Colonic mucosa (tissue), 4 donors: ENCODE data around the gene GIT2. TPM values are rescaled to one million over a fixed set of nuclear protein-coding genes. Genes with fewer than 3 reads are reported as not detected.
A peak's percentile ranks its signal among the peaks of the same experiment; 100 is the strongest.

ENCODE experiments used
- DNase-seq: peaks from one replicate; pipeline ENCODE4 v3.0.0-alpha.2; 2020
- H3K27ac ChIP-seq: fragments of 200-600 bp; one replicate; pipeline ENCODE4 v1.8.0; 2021
- H3K27me3 ChIP-seq: fragments of 200-600 bp; one replicate; pipeline ENCODE4 v1.8.0; 2021
- H3K36me3 ChIP-seq: fragments of 200-600 bp; one replicate; pipeline ENCODE4 v1.8.0; 2021
- H3K4me1 ChIP-seq: fragments of 200-600 bp; one replicate; pipeline ENCODE4 v1.8.0; 2021; ENCODE audit warnings: mild to moderate bottlenecking
- H3K4me3 ChIP-seq: fragments of 200-600 bp; one replicate; pipeline ENCODE4 v1.8.0; 2021
- H3K9ac ChIP-seq, 2 donors: one replicate each; pipeline ENCODE4 v1.7.0; 2013; ENCODE audit warnings: control low read depth in 2 of 2, low read depth in 2 of 2, low read length in 2 of 2
- H3K9me3 ChIP-seq: fragments of 200-600 bp; one replicate; pipeline ENCODE4 v1.8.0; 2021
- CTCF ChIP-seq: fragments of 200-600 bp; IDR thresholded peaks from one replicate; pipeline ENCODE4 v1.8.0; 2022; ENCODE audit warnings: antibody characterized with exemption, mild to moderate bottlenecking
- intact Hi-C: fragments of 100-400 bp; cut with DNase I; formaldehyde crosslinking; loops from one replicate; pipeline ENCODE4 v1.14.1; 2022
- total RNA-seq, 2 donors: library from RNA; stranded (reverse); fragmentation: NEBNext Ultra II Directional in 1 of 2; extraction: Animal tissue kit (Norgen Biotek cat#: 25700) in 1 of 2; gene quantifications; one replicate each; pipeline ENCODE4 v1.2.1, GENCODE V29; 2021
- donor health status: healthy.
- donor health status: DM: no; HTN: no; CAD: no.
- donor health status: DM: no; HTN: no; CAD: no.

GIT2 gene
- total RNA-seq, 2 donors from 2014 or later: 23.3 to 26.8 TPM

- Histone ChIP-seq H3K9me3 (no peaks in the 10 kb centered on the region), H3K27me3 (no peaks in the 10 kb centered on the region), H3K27ac (no peak overlapping the region), H3K4me3 (no peak overlapping the region), H3K4me1 (peaks cover 4% of the 10 kb centered on the region), H3K36me3 (no peaks in the 10 kb centered on the region), H3K9ac (no peak overlapping the region)
- intact Hi-C loops: loop anchor here (10.0 kb wide), 1 partner anchor 55 kb away; the partner anchor contains the start of genes ANKRD13A and GIT2
- DNase-seq: no peak
- no peak for TF ChIP-seq CTCF
Measured at GRCh38 chr12:109939504-109939903, 56.7 kb downstream of the GIT2 start.

GRCh38 chr12:109938947-109939346 lies 57.2 kb downstream of the GIT2 start:
- Histone ChIP-seq H3K4me1 (peaks cover 4% of the 10 kb centered on the region), H3K9me3 (no peaks in the 10 kb centered on the region), H3K4me3 (no peak overlapping the region), H3K27ac (no peak overlapping the region), H3K36me3 (no peaks in the 10 kb centered on the region), H3K9ac (no peak overlapping the region), H3K27me3 (no peaks in the 10 kb centered on the region)
- intact Hi-C loops: loop anchor here (10.0 kb wide), 1 partner anchor 56 kb away; the partner anchor contains the start of genes ANKRD13A and GIT2
- DNase-seq: no peak
- no peak for TF ChIP-seq CTCF

- peaks cover 6% of the 10 kb centered on the region for H3K36me3 ChIP-seq
- H3K27me3 ChIP-seq: no peaks in the 10 kb centered on the region
- H3K4me3 ChIP-seq: no peak overlapping the region
- intact Hi-C loops: loop anchor here (10.0 kb wide), 1 partner anchor 57 kb away; the partner anchor contains the start of genes ANKRD13A and GIT2
- no peak for TF ChIP-seq CTCF
- H3K27ac ChIP-seq: no peak overlapping the region
- no peaks in the 10 kb centered on the region for H3K9me3 ChIP-seq
- H3K4me1 ChIP-seq: peaks cover 4% of the 10 kb centered on the region
- no peak overlapping the region for H3K9ac ChIP-seq
- DNase-seq: no peak
Measured at GRCh38 chr12:109937371-109937770, 58.8 kb downstream of the GIT2 start.

- Histone ChIP-seq H3K27ac (no peak overlapping the region), H3K36me3 (peaks cover 6% of the 10 kb centered on the region), H3K4me3 (no peak overlapping the region), H3K27me3 (no peaks in the 10 kb centered on the region), H3K4me1 (no peaks in the 10 kb centered on the region), H3K9ac (no peak overlapping the region), H3K9me3 (no peaks in the 10 kb centered on the region)
- no peak for DNase-seq
- TF ChIP-seq CTCF: peak; percentile 23
- intact Hi-C loops: loop anchor here (10.0 kb wide), 1 partner anchor 61 kb away; the partner anchor contains the start of genes ANKRD13A and GIT2
Measured at GRCh38 chr12:109934026-109934425, 62.1 kb downstream of the GIT2 start.

GRCh38 chr12:109932878-109933503 lies 63.2 kb downstream of the GIT2 start:
- no peaks in the 10 kb centered on the region for H3K4me1 ChIP-seq
- peaks cover 6% of the 10 kb centered on the region for H3K36me3 ChIP-seq
- H3K27me3 ChIP-seq: no peaks in the 10 kb centered on the region
- DNase-seq: no peak
- no peak overlapping the region for H3K27ac ChIP-seq
- H3K9me3 ChIP-seq: no peaks in the 10 kb centered on the region
- intact Hi-C loops: loop anchor here (10.0 kb wide), 1 partner anchor 62 kb away; the partner anchor contains the start of genes ANKRD13A and GIT2
- no peak for TF ChIP-seq CTCF
- H3K9ac ChIP-seq: no peak overlapping the region
- no peak overlapping the region for H3K4me3 ChIP-seq
